IMR-90 (cell line): ENCODE data around the gene DEAF1. TPM values are rescaled to one million over a fixed set of nuclear protein-coding genes. Genes with fewer than 3 reads are reported as not detected.

Source experiments
- MAZ ChIP-seq: IDR thresholded peaks from 2 replicates; pipeline ENCODE4 v1.6.1; 2012; ENCODE audit warnings: low read depth, mild to moderate bottlenecking, low read length, improper control_type of control experiment, moderate library complexity, borderline replicate concordance
- NFE2L2 ChIP-seq: fragments of 150-350 bp; IDR thresholded peaks from 2 replicates; pipeline ENCODE4 v1.6.1; 2016; ENCODE audit warnings: low read depth, mild to moderate bottlenecking, low read length
- polyA plus RNA-seq, 3 experiments: library from polyadenylated mRNA; depleted of rRNA; stranded (reverse); fragments of >200 nt; gene quantifications; 2 replicates each; pipeline ENCODE4 v1.2.3, GENCODE V29; 2012; ENCODE audit warnings: low replicate concordance in 1 of 3
- total RNA-seq: library from RNA; depleted of rRNA; stranded (reverse); fragments of >200 nt; gene quantifications from 2 replicates; pipeline ENCODE4 v1.2.3, GENCODE V29; 2012
- TF ChIP-seq, protein P1 (sequence below): conservative IDR thresholded peaks from 2 replicates; pipeline ENCODE4 v1.5.1; 2012; ENCODE audit warnings: mild to moderate bottlenecking, low read depth, low read length, improper control_type of control experiment
- TF ChIP-seq, protein P2 (sequence below): fragments of 150-350 bp; IDR thresholded peaks from 2 replicates; pipeline ENCODE4 v1.6.1; 2017; ENCODE audit warnings: mild to moderate bottlenecking, antibody characterized with exemption, low read length, low read depth

The DEAF1 gene
- total and polyA plus RNA-seq, 2 of the 4 experiments (the other 2 are of a cell fraction): 22.9 to 31.6 TPM

- TF ChIP-seq, protein P1, sequence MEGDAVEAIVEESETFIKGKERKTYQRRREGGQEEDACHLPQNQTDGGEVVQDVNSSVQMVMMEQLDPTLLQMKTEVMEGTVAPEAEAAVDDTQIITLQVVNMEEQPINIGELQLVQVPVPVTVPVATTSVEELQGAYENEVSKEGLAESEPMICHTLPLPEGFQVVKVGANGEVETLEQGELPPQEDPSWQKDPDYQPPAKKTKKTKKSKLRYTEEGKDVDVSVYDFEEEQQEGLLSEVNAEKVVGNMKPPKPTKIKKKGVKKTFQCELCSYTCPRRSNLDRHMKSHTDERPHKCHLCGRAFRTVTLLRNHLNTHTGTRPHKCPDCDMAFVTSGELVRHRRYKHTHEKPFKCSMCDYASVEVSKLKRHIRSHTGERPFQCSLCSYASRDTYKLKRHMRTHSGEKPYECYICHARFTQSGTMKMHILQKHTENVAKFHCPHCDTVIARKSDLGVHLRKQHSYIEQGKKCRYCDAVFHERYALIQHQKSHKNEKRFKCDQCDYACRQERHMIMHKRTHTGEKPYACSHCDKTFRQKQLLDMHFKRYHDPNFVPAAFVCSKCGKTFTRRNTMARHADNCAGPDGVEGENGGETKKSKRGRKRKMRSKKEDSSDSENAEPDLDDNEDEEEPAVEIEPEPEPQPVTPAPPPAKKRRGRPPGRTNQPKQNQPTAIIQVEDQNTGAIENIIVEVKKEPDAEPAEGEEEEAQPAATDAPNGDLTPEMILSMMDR: no peak
- TF ChIP-seq MAZ (no peak), NFE2L2 (no peak)
- TF ChIP-seq, protein P2, sequence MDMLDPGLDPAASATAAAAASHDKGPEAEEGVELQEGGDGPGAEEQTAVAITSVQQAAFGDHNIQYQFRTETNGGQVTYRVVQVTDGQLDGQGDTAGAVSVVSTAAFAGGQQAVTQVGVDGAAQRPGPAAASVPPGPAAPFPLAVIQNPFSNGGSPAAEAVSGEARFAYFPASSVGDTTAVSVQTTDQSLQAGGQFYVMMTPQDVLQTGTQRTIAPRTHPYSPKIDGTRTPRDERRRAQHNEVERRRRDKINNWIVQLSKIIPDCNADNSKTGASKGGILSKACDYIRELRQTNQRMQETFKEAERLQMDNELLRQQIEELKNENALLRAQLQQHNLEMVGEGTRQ: no peak
These were observed 70.9 kb downstream of the DEAF1 start (continued) for GRCh38 chr11:623999-624704.
